ENCODE data around the gene TMEM247. TPM values are rescaled to one million over a fixed set of nuclear protein-coding genes. Genes with fewer than 3 reads are reported as not detected.
A peak's percentile ranks its signal among the peaks of the same experiment; 100 is the strongest.

The TMEM247 gene
- total RNA-seq, 2 experiments from 2014 or later: not detected

DNA sequence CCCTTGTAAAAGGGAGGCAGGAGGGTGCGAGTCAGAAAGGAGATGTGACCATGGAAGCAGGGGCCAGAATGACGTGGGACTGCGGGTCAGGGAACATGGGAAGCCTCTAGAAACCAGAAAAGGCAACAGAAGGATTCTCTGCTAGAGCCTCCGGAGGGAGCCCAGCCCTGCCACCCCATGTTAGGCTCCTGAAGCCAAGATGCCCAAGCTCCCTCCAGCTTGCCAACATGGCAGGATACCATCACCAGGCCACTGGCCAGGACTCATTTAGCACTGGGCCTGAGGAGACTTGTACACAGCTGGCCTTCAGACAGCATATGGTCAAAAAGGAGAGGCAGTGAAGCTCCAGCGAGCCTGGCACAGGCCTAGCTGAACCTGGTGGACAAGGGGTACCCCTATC is 5.6 kb downstream of the TMEM247 start:
- Mint-ChIP-seq H3K27me3 (peaks cover 2% of the 10 kb centered on the region), H3K36me3 (no peaks in the 10 kb centered on the region), H3K27ac (no peak overlapping the region), H3K4me1 (peaks cover 13% of the 10 kb centered on the region), H3K9me3 (ENCODE audit: low read depth) (no peaks in the 10 kb centered on the region), H3K4me3 (no peak overlapping the region)
- DNase-seq: no peak
- CTCF ChIA-PET: interaction anchor here (2.3 kb wide), 1 partner anchor 165 kb away, joined by 5 read pairs; no protein-coding TSS in a partner anchor
- no peak for ATAC-seq

GRCh38 chr2:46486436-46486835 is 7.1 kb downstream of the TMEM247 start:
- H3K27ac Mint-ChIP-seq: no peak overlapping the region
- CTCF ChIA-PET: interaction anchor here (1.4 to 2.3 kb wide), 2 partner anchors 20 to 164 kb away, joined by 4 to 5 read pairs; no protein-coding TSS in a partner anchor
- no peak overlapping the region for H3K4me3 Mint-ChIP-seq
- H3K27me3 Mint-ChIP-seq: peaks cover 2% of the 10 kb centered on the region
- no peaks in the 10 kb centered on the region for H3K36me3 Mint-ChIP-seq
- no peak for ATAC-seq
- no peak for DNase-seq
- no peaks in the 10 kb centered on the region for H3K9me3 Mint-ChIP-seq (ENCODE audit: low read depth)
- peaks cover 10% of the 10 kb centered on the region for H3K4me1 Mint-ChIP-seq

DNA sequence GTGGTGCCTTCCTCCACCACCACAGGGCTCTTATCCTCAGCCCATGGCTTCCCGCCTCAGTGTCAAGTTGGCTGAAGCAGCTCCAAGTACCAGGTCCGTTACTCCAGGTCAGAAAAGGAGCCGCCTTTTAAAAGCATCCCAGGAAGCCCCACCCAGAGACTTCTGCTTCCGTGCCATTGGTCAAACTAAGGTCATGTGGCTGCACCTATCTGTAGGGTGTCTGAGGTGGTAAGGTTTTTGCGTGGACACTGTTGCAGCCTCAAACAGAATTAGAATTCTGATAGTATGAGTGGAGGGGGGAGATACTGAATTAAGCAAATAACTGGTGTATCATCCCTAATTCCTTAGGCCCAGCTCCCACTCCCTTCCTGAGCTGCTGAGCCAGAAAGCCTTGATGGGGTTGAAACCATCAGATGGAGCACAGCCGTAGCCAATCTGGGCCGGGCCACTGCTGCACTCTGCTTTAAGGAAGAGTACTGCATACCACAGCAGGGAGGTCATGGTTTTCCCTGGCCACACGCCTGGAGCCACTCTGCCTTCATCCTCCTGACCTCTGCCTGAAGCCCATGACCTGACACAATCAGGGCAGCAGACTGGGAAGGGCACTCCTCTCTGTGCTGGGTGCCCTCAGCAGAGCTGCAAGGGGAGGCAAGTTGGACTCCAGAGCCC is 8.4 kb downstream of the TMEM247 start:
- Mint-ChIP-seq H3K27ac (no peak overlapping the region), H3K36me3 (no peaks in the 10 kb centered on the region), H3K4me1 (peaks cover 2% of the 10 kb centered on the region), H3K27me3 (no peaks in the 10 kb centered on the region), H3K9me3 (ENCODE audit: low read depth) (no peaks in the 10 kb centered on the region), H3K4me3 (no peak overlapping the region)
- DNase-seq (no peak), ATAC-seq (no peak)
- CTCF ChIA-PET: no interaction called here

GRCh38 chr2:46488389-46488788 is 9.0 kb downstream of the TMEM247 start:
- no peaks in the 10 kb centered on the region for H3K36me3 Mint-ChIP-seq
- ATAC-seq (no peak), DNase-seq (no peak)
- no peaks in the 10 kb centered on the region for H3K27me3 Mint-ChIP-seq
- CTCF ChIA-PET: no interaction called here
- no peaks in the 10 kb centered on the region for H3K9me3 Mint-ChIP-seq (ENCODE audit: low read depth)
- peaks cover 7% of the 10 kb centered on the region for H3K4me1 Mint-ChIP-seq
- H3K27ac Mint-ChIP-seq: no peak overlapping the region
- H3K4me3 Mint-ChIP-seq: no peak overlapping the region

DNA sequence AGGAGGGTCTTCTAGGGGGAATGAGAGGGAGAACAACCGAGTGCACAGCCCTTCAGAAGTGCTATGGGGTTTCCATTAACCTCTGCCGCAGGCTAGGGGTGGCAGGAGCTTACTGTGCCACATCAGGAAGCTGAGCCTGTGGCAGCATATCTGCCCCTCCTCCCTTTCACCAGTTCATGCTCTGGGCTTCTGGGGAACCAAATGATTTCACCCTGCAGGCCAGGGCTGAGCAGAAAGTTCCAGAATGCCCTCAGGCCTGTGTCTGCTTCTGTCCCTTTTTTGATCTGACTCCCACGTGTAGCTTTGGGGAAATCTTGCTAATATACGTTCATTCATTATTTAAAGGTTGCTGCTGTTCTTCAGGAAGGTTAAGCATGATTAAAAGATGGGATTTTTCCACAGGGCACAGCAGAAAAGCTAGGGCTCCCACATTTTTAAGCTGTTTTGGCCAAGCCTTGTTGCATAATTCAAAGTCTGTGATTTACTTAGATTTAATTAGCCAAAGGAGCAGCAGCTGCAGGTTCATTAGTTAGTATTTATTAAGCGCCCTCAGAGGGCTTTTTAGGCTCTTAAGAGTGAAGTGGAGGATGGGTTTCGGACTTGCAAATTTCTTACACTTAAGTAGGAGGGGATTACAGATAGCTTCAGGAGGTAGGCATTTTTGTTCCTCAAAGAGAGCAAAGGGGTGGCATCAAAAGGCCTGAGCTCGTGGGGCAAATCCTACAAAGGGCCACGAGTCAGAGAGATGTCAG is 10.2 kb downstream of the TMEM247 start:
- Mint-ChIP-seq H3K27ac (no peak overlapping the region), H3K9me3 (ENCODE audit: low read depth) (no peaks in the 10 kb centered on the region), H3K4me3 (no peak overlapping the region), H3K4me1 (peaks cover 15% of the 10 kb centered on the region), H3K36me3 (no peaks in the 10 kb centered on the region), H3K27me3 (no peaks in the 10 kb centered on the region)
- ATAC-seq: no peak
- DNase-seq: no peak
- CTCF ChIA-PET: interaction anchor here (1.1 to 1.3 kb wide), 3 partner anchors 9 to 65 kb away, joined by 3 to 4 read pairs (median 3); no protein-coding TSS in a partner anchor

DNA sequence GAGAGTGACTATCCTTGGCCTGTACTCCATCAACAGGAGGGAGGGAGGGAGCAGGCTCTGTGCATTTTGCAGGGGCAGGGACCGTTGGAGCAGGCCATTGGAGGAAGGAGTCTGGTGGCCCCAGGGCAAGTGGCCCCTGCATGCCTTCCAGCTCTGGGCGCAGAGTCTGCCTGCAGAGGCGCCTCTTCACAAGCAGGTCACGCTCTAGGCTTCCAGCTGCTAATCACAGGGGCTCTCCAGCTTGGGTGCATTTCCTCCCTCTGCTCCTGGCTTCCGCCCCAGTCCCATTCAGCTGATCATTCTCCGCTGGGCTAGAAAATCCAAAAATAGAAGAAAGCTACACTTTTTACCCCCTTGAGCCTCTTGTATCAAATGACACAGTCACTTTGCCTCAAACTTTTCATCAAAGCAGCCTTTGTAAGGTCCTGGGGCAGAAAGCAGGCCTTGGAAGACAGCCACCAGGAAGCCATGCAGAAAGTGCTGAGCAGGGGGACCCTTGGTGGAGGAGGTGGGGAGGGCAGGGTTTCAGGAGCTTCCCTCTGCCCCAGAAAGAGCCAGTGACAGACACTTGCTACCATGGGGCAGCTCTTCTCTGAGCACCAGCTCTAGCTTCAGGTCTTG is 11.3 kb downstream of the TMEM247 start:
- Mint-ChIP-seq H3K36me3 (no peaks in the 10 kb centered on the region), H3K9me3 (ENCODE audit: low read depth) (no peaks in the 10 kb centered on the region), H3K27ac (no peak overlapping the region), H3K4me3 (no peak overlapping the region), H3K4me1 (peaks cover 15% of the 10 kb centered on the region), H3K27me3 (no peaks in the 10 kb centered on the region)
- ATAC-seq (no peak), DNase-seq (peak; percentile 28)
- CTCF ChIA-PET: interaction anchor here (0.7 to 1.3 kb wide), 4 partner anchors 10 to 64 kb away, joined by 3 to 4 read pairs (median 3); no protein-coding TSS in a partner anchor

DNA sequence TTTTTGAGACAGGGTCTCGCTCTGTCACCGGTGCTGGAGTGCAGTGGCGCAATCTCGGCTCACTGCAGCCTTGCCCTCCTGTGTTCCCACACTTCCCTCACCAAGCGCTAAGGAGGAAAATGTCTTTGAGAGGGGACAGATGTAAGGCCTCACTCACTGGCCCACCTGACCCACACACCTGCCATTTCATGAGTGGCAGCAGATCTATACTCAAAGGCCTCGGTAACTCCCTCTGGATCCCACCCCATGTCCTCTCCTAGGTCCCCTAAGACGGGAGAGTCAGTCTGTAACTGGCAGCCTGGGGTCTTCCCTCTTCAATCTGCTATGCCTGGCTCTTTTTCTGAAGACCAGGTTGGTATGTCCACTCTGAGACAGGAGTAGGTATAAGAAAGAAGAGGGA is 12.9 kb downstream of the TMEM247 start:
- no peaks in the 10 kb centered on the region for H3K36me3 Mint-ChIP-seq
- H3K9me3 Mint-ChIP-seq (ENCODE audit: low read depth): no peaks in the 10 kb centered on the region
- no peak overlapping the region for H3K27ac Mint-ChIP-seq
- ATAC-seq (no peak), DNase-seq (peak; percentile 25)
- peaks cover 15% of the 10 kb centered on the region for H3K4me1 Mint-ChIP-seq
- H3K27me3 Mint-ChIP-seq: no peaks in the 10 kb centered on the region
- CTCF ChIA-PET: interaction anchor here (1.3 kb wide), 1 partner anchor 9 kb away, joined by 3 read pairs; no protein-coding TSS in a partner anchor
- no peak overlapping the region for H3K4me3 Mint-ChIP-seq

GRCh38 chr2:46493241-46493970 is 14.0 kb downstream of the TMEM247 start:
- no peaks in the 10 kb centered on the region for H3K9me3 Mint-ChIP-seq (ENCODE audit: low read depth)
- peaks cover 3% of the 10 kb centered on the region for H3K27me3 Mint-ChIP-seq
- DNase-seq (peak; percentile 41), ATAC-seq (peak; percentile 51)
- no peaks in the 10 kb centered on the region for H3K36me3 Mint-ChIP-seq
- H3K4me3 Mint-ChIP-seq: no peak overlapping the region
- peaks cover 15% of the 10 kb centered on the region for H3K4me1 Mint-ChIP-seq
- CTCF ChIA-PET: interaction anchor here (1.4 kb wide), 1 partner anchor 14 kb away, joined by 4 read pairs; no protein-coding TSS in a partner anchor
- no peak overlapping the region for H3K27ac Mint-ChIP-seq

- Mint-ChIP-seq H3K4me1 (peaks cover 16% of the 10 kb centered on the region), H3K9me3 (ENCODE audit: low read depth) (no peaks in the 10 kb centered on the region), H3K36me3 (no peaks in the 10 kb centered on the region), H3K27ac (no peak overlapping the region), H3K27me3 (peaks cover 8% of the 10 kb centered on the region), H3K4me3 (no peak overlapping the region)
- peak; percentile 19 for DNase-seq
- ATAC-seq: no peak
- CTCF ChIA-PET: interaction anchor here (1.4 kb wide), 1 partner anchor 13 kb away, joined by 4 read pairs; no protein-coding TSS in a partner anchor
Observed at GRCh38 chr2:46493971-46494250, 14.5 kb downstream of the TMEM247 start.

GRCh38 chr2:46494596-46494995 is 15.2 kb downstream of the TMEM247 start:
- peak; percentile 30 for DNase-seq

GRCh38 chr2:46495231-46496030 is 16.1 kb downstream of the TMEM247 start:
- Mint-ChIP-seq H3K27ac (no peak overlapping the region), H3K4me1 (peaks cover 28% of the 10 kb centered on the region), H3K9me3 (ENCODE audit: low read depth) (no peaks in the 10 kb centered on the region), H3K27me3 (peaks cover 13% of the 10 kb centered on the region), H3K4me3 (no peak overlapping the region), H3K36me3 (peaks cover 2% of the 10 kb centered on the region)
- CTCF ChIA-PET: no interaction called here
- ATAC-seq: no peak
- peak; percentile 37 for DNase-seq

More at GRCh38 chr2:46494596-46494995, 15.2 kb downstream of the TMEM247 start:
- Mint-ChIP-seq H3K36me3 (no peaks in the 10 kb centered on the region), H3K4me1 (peaks cover 20% of the 10 kb centered on the region), H3K27me3 (peaks cover 11% of the 10 kb centered on the region), H3K27ac (no peak overlapping the region), H3K4me3 (no peak overlapping the region), H3K9me3 (ENCODE audit: low read depth) (no peaks in the 10 kb centered on the region)
- ATAC-seq: no peak
- CTCF ChIA-PET: no interaction called here

- no peak for ATAC-seq
- Mint-ChIP-seq H3K4me3 (no peak overlapping the region), H3K4me1 (peaks cover 26% of the 10 kb centered on the region), H3K27ac (no peak overlapping the region), H3K27me3 (peaks cover 13% of the 10 kb centered on the region), H3K9me3 (ENCODE audit: low read depth) (no peaks in the 10 kb centered on the region), H3K36me3 (peaks cover 2% of the 10 kb centered on the region)
- peak; percentile 38 for DNase-seq
- CTCF ChIA-PET: interaction anchor here (0.8 to 0.9 kb wide), 2 partner anchors 14 to 31 kb away, joined by 3 read pairs; no protein-coding TSS in a partner anchor
Observed at GRCh38 chr2:46497766-46498165, 18.4 kb downstream of the TMEM247 start.

Measured in activated CD8-positive, alpha-beta memory T cell treated with anti-CD3 and anti-CD28 coated beads, Interleukin-2, amount 10 ng/mL, durations not matched to agents 7 days and 5 days (primary cell).